ACHN (cell line): Measurements from ENCODE around the gene ZAP70.

Source experiments
- DNase-seq: peaks from one replicate; pipeline ENCODE4 v3.0.0-alpha.2; 2015
- in situ Hi-C: cut with HindIII; loops from 2 replicates; pipeline ENCODE4 v1.10.0; 2017; ENCODE audit warnings: low sequenced_read_pairs, low pct_ligation_motif_present, low pct_unique_long_range_greater_than_20kb

Gene ZAP70

GRCh38 chr2:97727296-97727695, 13.9 kb downstream of the ZAP70 start:
- no peak for DNase-seq
- in situ Hi-C loops: no loop called here

DNA sequence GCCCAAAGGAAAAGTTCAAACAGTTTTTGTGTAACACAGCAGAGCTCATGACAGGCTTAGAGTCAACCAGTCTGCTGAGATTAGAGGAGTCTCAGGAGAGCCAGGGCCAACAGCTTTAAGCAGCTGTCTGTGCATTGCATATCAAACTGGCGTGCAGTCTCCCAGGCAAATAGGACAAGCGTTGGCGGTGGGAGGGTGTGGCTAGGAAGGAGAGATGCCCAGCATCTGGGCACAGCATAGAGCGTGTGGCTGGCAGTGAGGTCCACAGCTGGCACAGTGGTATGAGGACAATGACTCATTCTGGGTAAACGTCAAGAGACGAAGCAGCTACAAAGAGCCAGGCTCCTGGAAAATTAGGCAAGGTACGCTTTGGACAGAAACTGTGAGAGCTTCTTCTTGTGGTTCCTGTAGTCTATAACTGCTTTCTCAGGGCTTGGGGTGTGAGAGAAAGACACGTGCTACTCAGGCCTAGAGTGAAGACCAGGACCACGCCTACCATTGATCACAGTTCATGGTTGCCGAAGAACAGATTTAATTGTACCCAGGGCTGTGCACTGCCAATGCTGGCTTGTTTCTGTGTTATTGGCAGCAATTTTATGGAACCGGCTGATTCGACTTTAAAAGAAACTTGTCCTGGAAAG, 14.8 kb downstream of the ZAP70 start:
- no peak for DNase-seq

GRCh38 chr2:97730245-97730644, 16.9 kb downstream of the ZAP70 start:
- in situ Hi-C loops: no loop called here
- peak; percentile 65 for DNase-seq

More for the DNA sequence above, 14.8 kb downstream of the ZAP70 start:
- in situ Hi-C loops: no loop called here

- in situ Hi-C loops: no loop called here
- DNase-seq: no peak
Measured at GRCh38 chr2:97731274-97732020, 18.1 kb downstream of the ZAP70 start.

- DNase-seq: no peak
- in situ Hi-C loops: no loop called here
Measured at GRCh38 chr2:97732436-97733340, 19.3 kb downstream of the ZAP70 start.

DNA sequence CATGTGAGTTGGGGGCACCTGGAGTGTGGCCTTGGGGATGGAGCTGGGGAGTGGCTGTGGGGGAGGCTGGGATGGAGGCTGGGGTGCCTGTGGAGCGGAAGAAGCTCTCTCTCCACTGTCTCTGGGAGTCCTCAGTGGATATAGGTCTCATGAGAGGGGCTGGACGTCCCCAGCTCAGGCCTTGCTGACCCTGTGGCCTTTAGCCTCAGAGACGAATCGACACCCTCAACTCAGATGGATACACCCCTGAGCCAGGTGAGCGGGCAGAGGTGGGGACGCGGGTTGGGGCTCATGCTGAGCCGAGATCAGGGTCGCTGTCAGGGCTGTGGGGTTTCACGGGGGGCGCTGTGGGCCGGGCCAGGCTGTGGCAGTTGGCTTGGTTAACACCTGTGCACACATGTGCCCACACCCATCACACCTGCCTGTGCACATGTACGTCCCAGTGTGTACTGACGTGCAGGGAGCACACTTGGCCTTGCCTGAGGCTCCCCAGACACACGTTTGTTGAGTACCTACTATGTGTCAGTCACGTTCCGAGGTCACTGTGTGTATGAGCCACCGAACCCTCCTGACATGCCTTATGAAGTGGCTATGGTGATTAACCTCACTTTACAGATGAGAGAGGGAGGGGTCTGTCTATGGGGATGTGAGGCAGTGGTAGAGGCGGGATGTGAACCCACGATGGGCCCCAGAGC, 20.1 kb downstream of the ZAP70 start:
- in situ Hi-C loops: no loop called here

DNA sequence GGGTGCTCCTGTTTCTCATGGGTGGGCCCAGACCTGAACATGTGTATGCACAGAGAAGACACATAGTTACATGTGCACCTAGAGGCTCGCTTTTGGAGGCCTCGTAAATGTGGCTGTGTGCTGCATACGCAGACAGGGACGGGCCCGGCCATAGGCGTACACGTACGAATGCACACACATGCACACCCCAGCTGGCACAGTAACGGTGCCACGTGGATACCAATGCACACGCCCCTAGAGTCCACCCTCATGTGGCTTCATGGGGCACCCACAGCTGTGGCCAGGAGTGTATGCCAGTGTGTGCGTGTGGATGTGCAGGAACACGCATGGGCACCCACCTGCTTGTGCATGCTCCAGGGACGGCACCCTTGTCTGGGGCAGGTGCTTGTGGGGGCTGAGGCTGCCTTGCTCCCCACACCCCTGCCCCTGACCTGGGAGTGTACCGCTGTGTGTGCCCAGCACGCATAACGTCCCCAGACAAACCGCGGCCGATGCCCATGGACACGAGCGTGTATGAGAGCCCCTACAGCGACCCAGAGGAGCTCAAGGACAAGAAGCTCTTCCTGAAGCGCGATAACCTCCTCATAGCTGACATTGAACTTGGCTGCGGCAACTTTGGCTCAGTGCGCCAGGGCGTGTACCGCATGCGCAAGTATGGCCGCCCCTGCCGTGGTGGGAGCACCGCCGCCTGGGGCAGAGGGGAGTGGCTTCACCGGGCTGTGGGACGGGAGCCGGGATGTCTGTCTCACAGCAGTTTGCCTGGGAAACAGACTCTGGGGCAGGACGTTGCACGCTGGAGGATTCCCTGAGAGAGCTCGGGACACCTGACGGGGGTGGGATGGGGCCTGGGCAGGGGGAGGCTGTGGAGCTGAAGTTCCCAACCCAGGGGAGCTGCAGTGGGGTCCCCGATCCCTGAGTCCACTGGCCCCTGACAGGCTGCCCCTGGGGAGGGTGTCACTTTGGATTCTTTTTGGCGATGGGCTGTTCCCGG, 21.0 kb downstream of the ZAP70 start:
- in situ Hi-C loops: no loop called here

More for the DNA sequence above, 20.1 kb downstream of the ZAP70 start:
- DNase-seq: no peak

GRCh38 chr2:97735161-97735561, 21.8 kb downstream of the ZAP70 start:
- in situ Hi-C loops: no loop called here
- no peak for DNase-seq

More for the DNA sequence above, 21.0 kb downstream of the ZAP70 start:
- DNase-seq: no peak

DNA sequence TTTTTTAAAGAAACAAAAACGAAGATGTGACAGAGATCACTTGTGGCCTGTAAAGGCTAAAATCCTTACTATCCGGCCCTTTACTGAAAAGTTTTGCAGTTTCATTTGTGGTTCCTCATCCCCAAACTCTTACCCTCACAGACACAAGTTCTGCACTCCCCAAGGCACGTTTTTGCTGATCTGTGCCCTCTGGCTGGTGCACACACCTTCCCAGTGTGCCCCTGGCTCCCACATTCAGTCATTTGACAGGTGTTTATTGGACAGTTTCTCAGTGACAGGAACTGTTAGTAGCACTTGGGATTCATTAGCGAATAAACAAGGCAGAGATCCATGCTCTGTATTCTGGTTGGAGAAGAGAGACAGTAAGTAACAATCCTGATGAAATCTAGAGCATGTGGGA, 22.8 kb downstream of the ZAP70 start:
- no peak for DNase-seq
- in situ Hi-C loops: no loop called here

GRCh38 chr2:97736608-97737330, 23.4 kb downstream of the ZAP70 start:
- no peak for DNase-seq
- in situ Hi-C loops: no loop called here

DNA sequence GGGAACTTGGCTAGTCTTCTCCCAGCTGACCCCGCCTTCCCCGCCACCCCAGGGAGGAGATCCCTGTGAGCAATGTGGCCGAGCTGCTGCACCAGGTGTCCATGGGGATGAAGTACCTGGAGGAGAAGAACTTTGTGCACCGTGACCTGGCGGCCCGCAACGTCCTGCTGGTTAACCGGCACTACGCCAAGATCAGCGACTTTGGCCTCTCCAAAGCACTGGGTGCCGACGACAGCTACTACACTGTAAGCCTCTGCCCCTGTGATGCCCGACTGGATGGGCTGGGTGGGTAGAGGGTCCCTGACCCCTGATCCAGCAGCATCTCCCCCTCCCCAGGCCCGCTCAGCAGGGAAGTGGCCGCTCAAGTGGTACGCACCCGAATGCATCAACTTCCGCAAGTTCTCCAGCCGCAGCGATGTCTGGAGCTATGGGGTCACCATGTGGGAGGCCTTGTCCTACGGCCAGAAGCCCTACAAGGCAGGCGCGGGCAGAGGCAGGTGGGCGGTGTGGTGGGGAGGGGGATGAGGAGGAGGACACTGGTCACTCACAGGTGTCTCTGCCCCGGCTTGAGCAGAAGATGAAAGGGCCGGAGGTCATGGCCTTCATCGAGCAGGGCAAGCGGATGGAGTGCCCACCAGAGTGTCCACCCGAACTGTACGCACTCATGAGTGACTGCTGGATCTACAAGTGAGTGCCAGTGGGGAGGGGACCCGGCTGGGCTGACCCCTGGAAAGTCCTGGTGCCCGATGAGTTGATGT, 24.2 kb downstream of the ZAP70 start:
- in situ Hi-C loops: no loop called here
- DNase-seq: no peak

GRCh38 chr2:97738179-97739019, 25.0 kb downstream of the ZAP70 start:
- no peak for DNase-seq

DNA sequence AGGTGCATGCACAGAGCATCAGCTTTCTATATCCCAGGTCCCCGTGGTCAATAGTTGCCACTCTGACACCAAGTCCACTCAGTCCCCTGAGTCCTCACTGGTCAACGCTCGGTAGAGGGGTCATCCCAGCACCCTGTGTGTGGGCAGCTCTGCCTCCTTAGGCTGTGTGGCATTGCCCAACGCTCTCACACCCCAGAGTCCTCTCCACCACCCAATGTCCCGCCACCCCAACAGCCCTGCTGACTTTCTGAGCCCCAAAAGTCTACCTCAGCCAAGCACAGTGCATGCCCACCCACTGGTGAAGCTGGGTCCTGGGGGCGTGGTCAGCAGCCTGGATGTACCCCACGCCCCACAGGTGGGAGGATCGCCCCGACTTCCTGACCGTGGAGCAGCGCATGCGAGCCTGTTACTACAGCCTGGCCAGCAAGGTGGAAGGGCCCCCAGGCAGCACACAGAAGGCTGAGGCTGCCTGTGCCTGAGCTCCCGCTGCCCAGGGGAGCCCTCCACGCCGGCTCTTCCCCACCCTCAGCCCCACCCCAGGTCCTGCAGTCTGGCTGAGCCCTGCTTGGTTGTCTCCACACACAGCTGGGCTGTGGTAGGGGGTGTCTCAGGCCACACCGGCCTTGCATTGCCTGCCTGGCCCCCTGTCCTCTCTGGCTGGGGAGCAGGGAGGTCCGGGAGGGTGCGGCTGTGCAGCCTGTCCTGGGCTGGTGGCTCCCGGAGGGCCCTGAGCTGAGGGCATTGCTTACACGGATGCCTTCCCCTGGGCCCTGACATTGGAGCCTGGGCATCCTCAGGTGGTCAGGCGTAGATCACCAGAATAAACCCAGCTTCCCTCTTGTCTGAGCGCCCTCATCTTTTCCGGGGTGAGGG, 25.9 kb downstream of the ZAP70 start:
- in situ Hi-C loops: no loop called here
- DNase-seq: no peak

More at GRCh38 chr2:97738179-97739019, 25.0 kb downstream of the ZAP70 start:
- in situ Hi-C loops: no loop called here

DNA sequence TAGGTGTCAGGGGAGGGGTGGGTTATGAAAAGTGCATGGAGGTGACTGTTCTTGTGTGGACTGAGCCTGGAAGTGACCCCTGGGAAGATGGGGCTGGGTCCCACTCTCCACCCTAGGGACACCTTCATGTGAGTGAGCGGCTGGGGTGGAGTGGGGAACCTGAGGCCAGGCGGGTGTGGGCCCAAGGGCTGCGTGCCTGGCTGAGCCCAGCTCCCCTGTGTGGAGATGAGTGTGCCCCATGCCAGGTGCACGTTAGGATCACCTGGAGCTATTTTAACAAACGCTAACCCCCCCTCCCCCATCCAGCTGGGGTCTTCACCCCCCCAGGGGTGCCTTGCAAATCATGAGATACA, 26.5 kb downstream of the ZAP70 start:
- in situ Hi-C loops: no loop called here

More for the DNA sequence above, 26.5 kb downstream of the ZAP70 start:
- no peak for DNase-seq
